Calu3 (cell line): ENCODE measurements around the gene NKD1. TPM values are rescaled to one million over a fixed set of nuclear protein-coding genes. Genes with fewer than 3 reads are reported as not detected.

Experiments used
- BruUV-seq: library from RNA; stranded (reverse); fragments of 400-500 nt; replicated peaks from 2 replicates; lab custom pipeline; 2021; lab: Mats Ljungman, UMichigan
- CTCF ChIA-PET: fragments of 300-600 bp; sonication (Branson Sonifier 250); formaldehyde crosslinking; loops from one replicate; lab custom pipeline; 2022; ENCODE audit warnings: antibody characterized with exemption; lab: Charles Lee
- DNase-seq: peaks from one replicate; pipeline ENCODE4 v3.0.0; 2022
- H3K27ac Mint-ChIP-seq: one replicate; pipeline ENCODE4 v1.8.0; 2022; ENCODE audit warnings: mixed read lengths; ENCODE audit not compliant: unreplicated experiment
- H3K27me3 Mint-ChIP-seq: one replicate; pipeline ENCODE4 v1.8.0; 2022; ENCODE audit warnings: mixed read lengths; ENCODE audit not compliant: unreplicated experiment
- H3K36me3 Mint-ChIP-seq: one replicate; pipeline ENCODE4 v1.8.0; 2022; ENCODE audit warnings: mild to moderate bottlenecking, moderate library complexity, mixed read lengths; ENCODE audit not compliant: insufficient read depth, unreplicated experiment
- H3K4me1 Mint-ChIP-seq: one replicate; pipeline ENCODE4 v1.8.0; 2022; ENCODE audit warnings: mild to moderate bottlenecking, low read depth, mixed read lengths; ENCODE audit not compliant: unreplicated experiment
- H3K4me3 Mint-ChIP-seq: one replicate; pipeline ENCODE4 v1.8.0; 2022; ENCODE audit warnings: mild to moderate bottlenecking, low read depth, moderate library complexity, mixed read lengths; ENCODE audit not compliant: unreplicated experiment
- H3K9me3 Mint-ChIP-seq: one replicate; pipeline ENCODE4 v1.8.0; 2022; ENCODE audit warnings: low read depth, mixed read lengths; ENCODE audit not compliant: unreplicated experiment
- intact Hi-C: fragments of 100-400 bp; cut with micrococcal nuclease; formaldehyde crosslinking; loops from one replicate; pipeline ENCODE4 v1.10.0; 2022; ENCODE audit not compliant: unreplicated experiment
- total RNA-seq: library from RNA; stranded (reverse); gene quantifications from 2 replicates; pipeline ENCODE4 v1.2.3, GENCODE V29; 2022
- TF ChIP-seq, protein P1 (sequence below): fragments of 200-600 bp; IDR thresholded peaks from one replicate; pipeline ENCODE4 v1.8.0; 2022; ENCODE audit warnings: antibody characterized with exemption; ENCODE audit not compliant: unreplicated experiment

NKD1 gene
- total RNA-seq, 1 experiment from 2014 or later, result 0.31 TPM

DNA sequence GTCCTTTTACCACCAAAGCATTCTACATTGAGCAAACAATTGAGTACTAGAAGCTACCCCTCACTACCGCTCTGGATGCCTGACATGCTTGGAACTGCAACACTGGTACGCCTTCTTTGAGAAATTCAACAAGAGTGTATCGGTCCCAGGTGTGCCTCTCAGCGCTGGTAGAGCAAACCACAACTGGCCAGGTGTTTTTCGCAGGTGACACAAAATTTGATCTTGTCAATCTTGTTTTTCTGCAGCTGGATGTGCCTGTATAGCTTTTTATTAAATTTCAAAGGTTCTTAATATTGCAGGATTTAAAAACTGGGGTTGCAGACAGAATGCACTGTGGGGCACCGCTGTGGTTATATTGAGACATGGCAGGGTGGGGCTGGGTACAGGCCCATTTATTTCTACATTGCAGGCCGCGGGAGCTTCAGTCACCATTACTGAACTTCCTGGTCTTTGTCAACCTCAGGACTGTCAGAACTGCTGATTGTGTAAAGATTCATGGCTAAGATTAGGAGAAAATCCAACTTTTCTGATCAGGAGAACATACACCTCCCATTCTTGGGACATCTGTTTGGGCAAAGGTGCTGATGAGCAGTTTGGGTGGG, 137.4 kb downstream of the NKD1 start:
- H3K27me3 Mint-ChIP-seq, result peaks cover 56% of the 10 kb centered on the region
- TF ChIP-seq, protein P1, sequence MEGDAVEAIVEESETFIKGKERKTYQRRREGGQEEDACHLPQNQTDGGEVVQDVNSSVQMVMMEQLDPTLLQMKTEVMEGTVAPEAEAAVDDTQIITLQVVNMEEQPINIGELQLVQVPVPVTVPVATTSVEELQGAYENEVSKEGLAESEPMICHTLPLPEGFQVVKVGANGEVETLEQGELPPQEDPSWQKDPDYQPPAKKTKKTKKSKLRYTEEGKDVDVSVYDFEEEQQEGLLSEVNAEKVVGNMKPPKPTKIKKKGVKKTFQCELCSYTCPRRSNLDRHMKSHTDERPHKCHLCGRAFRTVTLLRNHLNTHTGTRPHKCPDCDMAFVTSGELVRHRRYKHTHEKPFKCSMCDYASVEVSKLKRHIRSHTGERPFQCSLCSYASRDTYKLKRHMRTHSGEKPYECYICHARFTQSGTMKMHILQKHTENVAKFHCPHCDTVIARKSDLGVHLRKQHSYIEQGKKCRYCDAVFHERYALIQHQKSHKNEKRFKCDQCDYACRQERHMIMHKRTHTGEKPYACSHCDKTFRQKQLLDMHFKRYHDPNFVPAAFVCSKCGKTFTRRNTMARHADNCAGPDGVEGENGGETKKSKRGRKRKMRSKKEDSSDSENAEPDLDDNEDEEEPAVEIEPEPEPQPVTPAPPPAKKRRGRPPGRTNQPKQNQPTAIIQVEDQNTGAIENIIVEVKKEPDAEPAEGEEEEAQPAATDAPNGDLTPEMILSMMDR, result no peak
- H3K4me1 Mint-ChIP-seq, result no peaks in the 10 kb centered on the region
- intact Hi-C loops, result no loop called here
- H3K36me3 Mint-ChIP-seq, result no peaks in the 10 kb centered on the region
- no peak for DNase-seq
- no peak overlapping the region for H3K27ac Mint-ChIP-seq
- H3K4me3 Mint-ChIP-seq, result no peak overlapping the region
- no TSS peak for BruUV-seq
- H3K9me3 Mint-ChIP-seq, result no peaks in the 10 kb centered on the region
- CTCF ChIA-PET, result no interaction called here

DNA sequence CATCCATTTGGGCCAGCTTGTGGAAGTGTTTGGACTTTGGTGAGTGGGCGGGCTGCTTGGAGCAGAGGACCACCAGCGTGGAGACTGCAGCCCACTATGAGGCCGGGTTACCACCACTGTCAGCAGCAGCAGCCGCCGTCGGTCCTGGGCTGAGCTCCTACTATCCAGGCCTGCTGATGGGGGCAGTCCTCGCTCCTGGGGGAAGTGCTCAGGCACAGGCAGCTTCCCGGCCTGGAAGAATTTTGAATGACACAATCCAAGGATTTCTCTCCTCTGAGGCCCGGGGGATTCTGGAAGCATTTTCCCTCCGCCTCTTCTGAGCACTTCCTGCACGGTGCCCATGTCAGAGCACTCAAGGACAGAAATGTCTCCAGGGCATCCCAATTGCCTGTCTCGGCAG, 139.9 kb downstream of the NKD1 start:
- Mint-ChIP-seq H3K27ac (no peak overlapping the region), H3K36me3 (no peaks in the 10 kb centered on the region), H3K4me3 (no peak overlapping the region), H3K27me3 (peaks cover 82% of the 10 kb centered on the region), H3K9me3 (no peaks in the 10 kb centered on the region), H3K4me1 (no peaks in the 10 kb centered on the region)
- intact Hi-C loops, result no loop called here
- no peak for DNase-seq
- TF ChIP-seq, protein P1, result no peak
- CTCF ChIA-PET, result interaction anchor here (0.6 kb wide), 1 partner anchor 164 kb away, joined by 3 read pairs; no protein-coding TSS in a partner anchor
- no TSS peak for BruUV-seq

DNA sequence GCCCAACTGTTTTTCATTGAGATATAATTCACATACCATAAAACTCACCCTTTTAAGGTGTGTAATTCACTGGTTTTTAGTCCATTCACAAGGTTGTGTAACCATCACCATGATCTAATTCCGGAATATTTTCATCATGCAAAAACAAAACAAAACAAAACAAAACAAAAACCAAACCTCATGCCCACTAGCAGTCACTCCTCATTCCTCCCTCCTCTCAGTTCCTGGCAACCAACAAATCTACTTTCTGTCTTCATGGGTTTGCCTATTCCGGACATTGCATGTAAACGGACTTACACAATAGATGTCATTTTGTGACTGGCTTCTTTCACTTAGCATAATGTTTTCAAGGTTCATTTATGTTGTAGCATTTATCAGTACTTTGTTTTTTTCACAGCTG, 140.7 kb downstream of the NKD1 start:
- Mint-ChIP-seq H3K27ac (no peak overlapping the region), H3K4me1 (no peaks in the 10 kb centered on the region), H3K27me3 (peaks cover 87% of the 10 kb centered on the region), H3K4me3 (no peak overlapping the region), H3K9me3 (no peaks in the 10 kb centered on the region), H3K36me3 (no peaks in the 10 kb centered on the region)
- intact Hi-C loops, result no loop called here
- CTCF ChIA-PET, result no interaction called here
- no peak for DNase-seq
- BruUV-seq, result no TSS peak
- TF ChIP-seq, protein P1, result no peak

DNA sequence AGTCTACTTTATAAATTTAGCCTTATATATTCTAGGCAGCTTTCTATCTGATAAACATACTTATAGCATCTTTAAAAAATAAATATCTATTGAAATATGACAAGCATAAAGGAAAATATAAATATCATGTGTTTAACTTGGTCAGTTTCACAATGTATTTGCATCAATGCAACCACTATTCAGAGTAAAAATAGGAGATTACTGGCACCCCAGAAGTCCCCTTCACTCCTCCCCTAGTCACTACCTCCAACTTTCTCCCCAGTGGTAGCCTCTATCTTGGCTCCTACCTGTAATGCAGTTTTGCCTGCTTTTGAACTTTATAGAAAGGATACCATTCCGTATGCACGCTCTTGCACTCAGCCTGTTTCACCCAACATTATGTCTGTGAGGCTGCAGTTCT, 142.0 kb downstream of the NKD1 start:
- H3K4me1 Mint-ChIP-seq, result peaks cover 4% of the 10 kb centered on the region
- intact Hi-C loops, result no loop called here
- TF ChIP-seq, protein P1, result no peak
- peaks cover 76% of the 10 kb centered on the region for H3K27me3 Mint-ChIP-seq
- CTCF ChIA-PET, result no interaction called here
- no peak overlapping the region for H3K4me3 Mint-ChIP-seq
- no peak for DNase-seq
- H3K27ac Mint-ChIP-seq, result no peak overlapping the region
- no TSS peak for BruUV-seq
- H3K9me3 Mint-ChIP-seq, result no peaks in the 10 kb centered on the region
- H3K36me3 Mint-ChIP-seq, result no peaks in the 10 kb centered on the region
